Inferior parietal cortex (tissue), 1 donor: ENCODE results near the gene TMPRSS6.
A peak's percentile ranks its signal among the peaks of the same experiment; 100 is the strongest.

Experiments used
- DNase-seq: peaks from one replicate; pipeline ENCODE4 v3.0.0-alpha.2; 2016; ENCODE audit errors: extremely low spot score

The TMPRSS6 gene

DNA sequence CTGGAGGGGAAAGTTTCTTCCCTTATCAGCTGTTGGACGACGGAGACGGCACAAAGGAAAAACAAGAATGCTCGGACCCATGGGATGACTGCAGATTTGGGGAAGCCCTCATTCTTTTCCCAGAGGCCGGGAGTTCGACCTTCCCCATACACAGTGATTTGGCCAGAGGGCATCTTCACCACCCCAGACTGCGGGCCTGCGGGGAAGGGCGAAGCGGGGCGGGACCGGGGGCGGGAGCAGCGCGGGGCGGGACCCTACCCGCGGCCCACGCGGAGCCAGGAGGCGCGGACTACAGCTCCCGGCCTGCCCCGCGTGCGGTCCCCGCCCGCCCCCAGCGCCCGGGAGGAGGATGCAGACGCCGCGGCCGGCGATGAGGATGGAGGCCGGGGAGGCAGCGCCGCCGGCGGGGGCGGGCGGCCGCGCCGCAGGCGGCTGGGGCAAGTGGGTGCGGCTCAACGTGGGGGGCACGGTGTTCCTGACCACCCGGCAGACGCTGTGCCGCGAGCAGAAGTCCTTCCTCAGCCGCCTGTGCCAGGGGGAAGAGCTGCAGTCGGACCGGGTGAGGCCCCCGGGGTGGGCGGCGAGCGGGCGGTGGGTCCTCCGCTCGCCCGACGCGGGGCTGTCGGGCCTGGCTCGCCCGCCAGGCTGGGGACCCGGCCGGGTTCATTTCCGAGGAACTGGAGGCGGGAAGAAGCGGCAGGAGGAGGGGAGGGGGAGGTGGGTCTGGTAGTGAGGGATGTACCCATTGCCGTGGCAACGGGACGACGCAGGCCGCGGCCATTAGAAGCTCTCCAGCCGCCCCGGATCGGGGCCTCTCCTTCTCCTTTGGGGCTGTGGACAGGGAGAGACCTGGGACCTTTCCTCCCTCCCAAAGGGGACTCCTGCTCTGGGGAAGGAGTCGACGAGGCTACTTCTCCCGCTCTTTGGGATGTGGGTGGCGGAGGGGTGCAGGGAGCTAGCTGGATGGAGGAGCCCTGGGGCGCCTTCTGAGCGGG is 57.8 kb downstream of the TMPRSS6 start, which contains the start of gene KCTD17:
Gene KCTD17, plus strand, starts transcription at position 352 of the 995 bp plus-strand sequence. Its CDS starts 19 bp downstream, at position 371.
- DNase-seq, result peak; percentile 62

DNA sequence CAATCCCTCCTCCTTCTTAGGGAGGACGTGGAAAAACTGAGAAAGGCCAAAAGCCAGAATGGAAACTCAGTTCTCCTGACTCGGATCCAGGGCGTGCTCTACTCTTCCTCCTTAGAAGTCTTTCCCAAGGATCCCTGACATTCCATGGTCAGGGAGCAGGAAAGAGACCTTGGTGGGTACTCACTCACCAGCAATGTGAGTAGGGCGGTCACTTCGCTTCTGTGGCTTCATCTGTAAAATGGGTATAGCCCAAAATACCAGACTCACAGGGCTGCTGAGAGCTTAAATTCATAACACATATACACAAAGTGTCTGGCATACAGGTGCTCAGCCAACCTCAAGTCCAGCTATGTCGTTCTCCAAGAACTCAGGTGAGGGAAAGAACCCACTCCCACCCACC is 58.6 kb downstream of the TMPRSS6 start:
- DNase-seq, result no peak

DNA sequence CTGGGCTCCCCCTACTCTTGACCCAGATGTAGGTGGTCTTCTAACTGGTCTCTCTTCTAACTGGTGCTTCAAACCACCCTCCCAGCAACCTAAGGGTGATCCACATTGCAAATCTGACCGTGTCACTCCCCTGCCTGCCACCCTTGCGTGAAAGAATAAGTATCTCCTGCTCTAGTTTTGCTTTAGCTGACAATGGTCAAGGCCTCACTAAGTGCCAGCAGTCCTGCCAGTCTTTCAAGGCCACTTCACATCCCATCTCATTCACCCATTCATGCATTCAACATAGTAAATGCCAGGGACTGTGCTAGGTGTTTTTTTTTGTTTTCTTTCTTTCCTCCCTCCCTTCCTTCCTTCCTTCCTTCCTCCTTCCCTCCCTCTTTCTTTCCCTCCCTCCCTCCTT is 60.3 kb downstream of the TMPRSS6 start:
- DNase-seq, result no peak

DNA sequence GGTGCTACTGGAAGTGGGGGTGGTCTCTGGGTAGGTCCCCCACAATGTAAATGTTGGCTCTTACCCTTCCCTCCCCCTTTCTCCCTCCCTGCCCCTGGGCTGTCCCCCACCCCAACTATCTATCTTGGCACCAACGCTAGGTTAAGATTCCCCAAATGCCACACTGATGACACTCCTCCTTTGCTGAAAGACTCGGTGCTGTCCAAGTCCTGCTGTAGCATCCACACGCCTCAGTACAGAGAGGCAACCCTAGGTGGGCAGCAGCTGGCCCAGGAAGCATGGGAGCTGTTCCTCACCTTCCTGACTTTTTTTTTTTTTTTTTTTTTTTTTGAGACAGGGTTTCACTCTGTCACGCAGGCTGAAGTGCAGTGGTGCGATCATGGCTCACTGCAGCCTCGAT is 61.4 kb downstream of the TMPRSS6 start:
- DNase-seq, result no peak

DNA sequence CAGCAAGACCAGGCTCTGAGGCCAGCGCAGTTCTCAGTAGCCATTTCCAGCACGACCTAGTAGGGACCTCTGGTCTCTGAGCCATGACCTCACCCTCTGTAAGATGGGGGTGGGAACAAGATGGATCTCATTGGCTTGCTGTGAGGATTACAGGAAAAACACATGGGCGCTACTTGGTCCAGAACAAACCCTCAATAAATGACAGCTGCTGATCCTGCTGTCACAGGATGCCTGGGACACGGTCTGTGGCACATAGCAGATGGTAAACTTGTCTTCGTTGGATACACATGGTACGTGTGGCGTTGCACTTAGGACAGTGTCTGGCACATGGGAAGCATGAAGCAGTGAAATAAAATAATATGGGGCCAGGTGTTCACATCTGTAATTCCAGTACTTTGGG is 62.5 kb downstream of the TMPRSS6 start:
- no peak for DNase-seq

DNA sequence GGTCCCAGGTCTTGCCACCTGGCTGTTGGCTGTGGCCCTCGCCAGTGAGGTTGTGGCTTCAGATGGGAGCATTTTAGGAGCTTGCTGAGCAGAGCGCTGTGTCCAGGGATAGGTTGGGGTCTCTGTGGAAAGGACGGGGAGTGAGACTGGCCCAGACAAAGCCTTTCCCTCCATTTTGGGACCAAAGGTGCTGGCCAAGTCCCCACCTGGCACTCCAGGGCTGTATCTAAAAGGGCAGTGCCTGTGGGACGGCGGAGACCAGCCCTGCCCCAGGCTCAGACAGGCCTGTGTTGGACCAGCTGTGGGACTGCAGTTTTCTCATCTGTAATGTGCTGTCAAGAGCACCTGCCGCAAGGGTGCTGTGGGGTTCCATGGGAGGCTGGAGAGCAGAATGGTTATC is 62.9 kb downstream of the TMPRSS6 start:
- DNase-seq, result no peak

DNA sequence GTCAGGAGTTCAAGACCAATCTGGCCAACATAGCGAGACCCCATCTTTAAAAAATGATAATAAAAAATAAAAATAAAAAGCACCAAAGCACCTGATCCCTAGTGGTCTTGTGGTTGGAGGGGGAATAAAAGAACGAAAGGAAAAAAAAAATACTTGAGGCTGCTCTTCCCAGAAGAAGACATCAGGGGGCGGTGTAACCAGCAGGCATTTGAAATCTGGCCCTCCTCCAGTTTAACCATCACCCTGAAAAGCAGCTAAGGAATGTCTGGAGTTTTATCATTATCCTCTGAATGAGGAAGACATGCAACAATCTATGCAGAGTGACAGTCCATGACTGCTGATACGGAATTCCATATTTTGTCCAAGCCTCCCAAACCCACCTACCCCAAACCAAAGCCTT is 63.6 kb downstream of the TMPRSS6 start:
- DNase-seq, result no peak

DNA sequence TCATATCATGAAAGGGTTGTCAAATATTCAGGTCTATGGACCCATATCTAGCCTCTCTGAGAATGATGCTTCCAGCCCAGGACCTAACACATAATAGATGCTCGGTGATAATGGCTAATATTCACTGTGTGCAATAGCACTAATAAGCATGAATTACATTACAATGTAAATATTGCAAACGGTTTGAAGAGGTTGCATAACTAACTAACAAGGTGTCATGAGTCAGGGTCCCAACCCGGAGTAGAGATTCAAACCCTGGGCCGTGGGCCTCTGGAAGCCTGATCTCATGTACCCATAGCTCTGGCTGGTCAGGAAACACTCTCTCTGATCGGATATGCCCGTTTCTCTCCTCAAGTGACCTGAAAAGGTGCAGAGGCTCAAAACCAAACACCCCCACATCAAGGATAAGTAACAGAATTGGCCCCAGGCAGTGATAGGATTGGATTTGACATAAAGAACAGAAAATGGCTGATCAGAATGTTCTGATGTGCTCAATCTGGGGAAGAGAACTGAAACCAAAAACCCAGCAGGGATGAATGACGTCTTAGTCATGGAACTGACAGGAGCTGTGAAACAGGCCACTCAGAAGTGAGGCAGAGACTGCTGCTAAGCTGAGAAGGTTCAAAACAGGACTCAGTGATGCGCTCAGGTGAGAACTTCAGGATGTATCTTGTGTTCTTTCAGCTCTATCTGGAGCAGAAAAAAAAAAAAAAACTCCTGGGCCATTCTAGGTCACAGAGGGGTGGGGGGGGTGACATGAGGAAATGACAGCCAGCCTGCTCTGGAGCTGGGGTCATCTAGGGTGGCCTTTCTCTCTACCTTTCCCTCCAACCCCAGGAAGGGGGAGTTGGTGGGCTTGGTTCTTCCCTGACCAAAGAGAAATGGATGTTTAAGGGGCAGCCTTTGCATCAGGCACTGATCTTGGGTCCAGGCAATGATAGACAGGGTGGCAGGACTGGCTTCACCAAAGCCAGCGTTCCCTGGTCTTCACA is 64.6 kb downstream of the TMPRSS6 start:
- no peak for DNase-seq

DNA sequence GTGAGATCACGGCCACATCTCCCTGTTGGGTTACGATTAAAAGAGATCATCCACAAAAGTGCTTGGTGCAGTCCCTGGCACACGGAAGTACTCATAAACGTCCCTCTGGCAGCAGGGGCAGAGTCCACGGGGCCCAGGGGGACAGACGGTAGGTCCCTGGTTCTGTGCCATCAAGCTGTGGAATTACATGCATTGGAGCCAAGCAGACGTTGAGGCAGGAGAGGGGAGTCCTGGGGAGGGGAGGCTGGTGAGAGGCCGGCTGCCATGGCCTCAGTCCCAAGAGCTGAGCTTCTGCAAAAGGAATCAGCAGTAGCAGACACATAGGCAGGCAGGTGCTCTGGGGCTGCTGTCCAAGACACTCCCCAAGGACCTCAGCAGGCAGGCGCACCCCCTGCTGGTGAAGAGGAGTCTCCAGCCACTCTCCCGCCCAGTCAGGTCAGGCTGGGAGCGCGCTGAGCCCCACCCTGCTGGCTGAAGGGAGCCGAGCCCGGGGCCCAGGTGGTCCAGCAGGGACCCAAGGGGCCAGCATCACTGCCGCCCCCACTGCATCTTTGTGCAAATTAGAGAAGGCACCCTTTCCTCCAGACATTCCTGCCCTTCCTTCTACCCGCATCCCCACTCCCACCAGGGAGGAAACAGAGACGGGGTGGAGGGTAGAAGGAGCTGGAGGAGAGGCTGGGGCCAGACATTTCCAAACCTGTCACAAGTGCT is 65.5 kb downstream of the TMPRSS6 start:
- DNase-seq, result no peak

DNA sequence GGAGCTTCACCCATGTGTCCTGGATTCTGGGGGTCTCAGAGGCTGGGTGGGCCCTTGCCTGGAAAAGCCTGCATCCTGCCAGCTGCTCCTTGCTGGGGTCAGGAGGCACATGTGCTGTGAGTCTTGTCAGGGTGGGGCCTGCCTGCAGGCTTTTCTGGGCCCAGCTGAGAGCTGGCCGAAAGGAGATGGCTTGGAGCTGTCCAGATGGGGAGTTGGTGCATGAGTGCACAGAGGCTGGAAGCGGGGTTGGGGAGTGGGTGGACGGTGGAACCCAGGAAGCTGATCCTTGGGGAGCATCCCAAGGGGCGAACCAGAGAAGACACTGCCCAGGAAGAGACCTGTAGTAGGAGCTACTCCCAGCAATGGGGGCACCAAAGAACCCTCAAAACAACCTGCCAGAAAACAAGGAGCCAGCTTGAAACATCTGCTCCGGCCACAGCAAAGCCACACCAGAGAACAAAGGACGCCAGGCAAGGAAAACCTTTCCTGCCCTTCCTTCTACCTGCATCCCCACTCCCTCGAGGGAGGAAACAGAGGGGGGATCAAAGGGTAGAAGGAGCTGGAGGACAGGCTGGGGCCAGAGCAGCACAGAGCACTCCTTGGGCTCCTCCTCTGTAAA is 66.2 kb downstream of the TMPRSS6 start:
- DNase-seq, result no peak

DNA sequence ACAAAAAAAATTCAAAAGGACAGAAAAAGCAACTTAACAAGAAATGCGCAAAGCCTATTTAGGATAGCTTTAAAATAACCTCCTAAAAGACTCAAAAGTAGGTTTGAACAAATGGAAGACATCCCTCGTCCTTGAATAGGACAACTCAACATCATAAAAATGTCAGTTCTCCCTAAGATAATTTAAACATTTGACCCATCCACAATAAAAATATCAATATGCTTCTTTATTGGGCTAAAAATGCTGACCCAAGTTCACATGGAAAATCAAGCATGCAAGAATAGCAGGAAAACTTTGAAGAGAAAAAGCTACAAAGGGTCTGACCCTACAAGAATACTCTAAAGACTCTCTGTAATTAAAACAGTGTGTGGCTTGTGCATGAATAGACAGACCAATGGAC is 70.0 kb downstream of the TMPRSS6 start:
- DNase-seq, result no peak

DNA sequence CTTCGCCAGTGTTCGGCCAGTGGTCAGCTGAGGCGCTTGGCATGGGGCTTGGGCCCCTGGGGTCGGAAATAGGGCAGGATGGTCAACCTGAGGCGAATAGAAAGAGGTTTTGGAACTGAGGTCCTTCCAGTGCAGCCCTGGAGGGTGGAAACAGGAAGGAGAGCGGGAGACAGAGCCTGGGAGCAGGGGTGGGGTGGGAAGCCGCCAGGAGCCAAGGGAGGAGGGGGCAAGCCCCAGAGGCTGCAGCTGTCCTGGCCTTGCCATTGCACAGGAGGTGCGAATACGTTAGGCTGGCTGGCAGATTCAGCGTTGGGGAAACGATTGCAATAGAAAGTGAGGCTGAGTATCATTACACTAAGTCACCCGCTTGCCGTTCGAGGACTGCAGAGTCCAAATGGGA is 71.8 kb downstream of the TMPRSS6 start:
- no peak for DNase-seq

DNA sequence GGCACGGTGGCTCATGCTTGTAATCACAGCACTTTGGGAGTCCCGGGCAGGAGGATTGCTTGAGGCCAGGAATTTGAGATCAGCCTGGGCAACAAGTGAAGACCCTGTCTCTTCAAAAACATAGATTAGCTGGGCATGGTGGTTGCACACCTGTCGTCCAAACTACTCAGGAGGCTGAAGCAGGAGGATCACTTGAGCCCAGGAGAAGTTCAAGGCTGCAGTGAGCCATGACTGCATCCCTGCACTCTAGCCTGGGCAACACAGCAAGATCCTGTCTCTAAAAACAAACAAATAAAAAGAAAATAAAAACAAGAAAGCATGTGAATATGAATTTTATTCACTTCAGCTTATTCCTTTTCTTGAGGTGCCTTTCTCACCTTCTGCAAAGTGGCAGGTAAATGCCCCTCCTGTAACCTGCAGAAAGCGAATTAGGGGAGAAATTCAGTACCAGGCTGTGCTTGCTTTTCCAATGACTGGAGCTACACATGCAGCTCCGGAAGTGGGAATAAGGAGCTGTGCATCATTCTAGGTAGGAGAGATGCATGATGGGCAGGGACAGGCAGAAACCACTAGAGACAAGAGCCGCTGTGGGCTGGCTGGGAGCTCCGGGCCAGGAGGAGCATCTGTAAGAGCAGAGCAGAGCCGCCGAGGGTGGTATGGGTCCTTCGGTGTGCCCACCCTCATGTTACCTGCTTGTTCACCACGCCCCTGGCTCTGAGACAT is 72.7 kb downstream of the TMPRSS6 start:
- no peak for DNase-seq

DNA sequence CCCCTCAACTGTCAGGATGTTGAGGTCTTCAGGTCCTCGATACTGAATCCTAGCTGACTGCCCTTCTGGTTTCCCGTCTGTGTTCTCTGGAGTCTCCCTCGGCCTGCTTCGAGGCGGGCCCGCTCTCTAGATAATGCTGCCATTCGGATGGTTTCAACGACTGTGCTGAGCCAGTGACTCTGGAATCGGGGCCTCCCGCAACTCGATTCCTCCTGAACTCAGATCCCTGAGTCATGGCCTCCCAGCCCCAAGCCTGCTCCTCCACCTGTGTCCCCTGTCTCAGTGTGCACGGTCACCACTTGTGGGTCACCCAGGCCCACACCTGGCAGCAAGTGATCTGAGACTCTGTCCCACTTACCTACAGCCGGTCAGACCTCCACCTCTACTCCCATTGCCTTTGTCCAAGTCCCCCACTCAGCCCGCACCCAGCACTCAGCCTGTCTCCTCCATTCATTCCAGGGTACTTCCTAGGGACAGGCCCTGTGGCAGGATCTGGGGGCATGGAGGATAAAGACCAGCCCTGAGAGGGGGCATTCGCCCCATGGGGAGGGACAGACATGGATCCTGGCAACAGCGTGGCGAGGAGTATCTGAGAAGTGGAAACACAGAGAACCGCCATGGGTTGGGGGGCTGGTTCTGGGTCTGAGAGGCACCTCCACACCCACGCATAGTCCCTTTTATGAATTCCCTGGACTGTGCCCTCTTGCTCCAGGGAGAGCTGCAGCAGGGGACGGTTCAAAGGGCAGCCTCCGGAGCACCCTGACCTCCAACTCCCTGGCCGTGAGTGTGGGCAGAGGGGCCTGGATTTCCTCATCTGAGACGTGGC is 75.7 kb downstream of the TMPRSS6 start:
- DNase-seq, result no peak

DNA sequence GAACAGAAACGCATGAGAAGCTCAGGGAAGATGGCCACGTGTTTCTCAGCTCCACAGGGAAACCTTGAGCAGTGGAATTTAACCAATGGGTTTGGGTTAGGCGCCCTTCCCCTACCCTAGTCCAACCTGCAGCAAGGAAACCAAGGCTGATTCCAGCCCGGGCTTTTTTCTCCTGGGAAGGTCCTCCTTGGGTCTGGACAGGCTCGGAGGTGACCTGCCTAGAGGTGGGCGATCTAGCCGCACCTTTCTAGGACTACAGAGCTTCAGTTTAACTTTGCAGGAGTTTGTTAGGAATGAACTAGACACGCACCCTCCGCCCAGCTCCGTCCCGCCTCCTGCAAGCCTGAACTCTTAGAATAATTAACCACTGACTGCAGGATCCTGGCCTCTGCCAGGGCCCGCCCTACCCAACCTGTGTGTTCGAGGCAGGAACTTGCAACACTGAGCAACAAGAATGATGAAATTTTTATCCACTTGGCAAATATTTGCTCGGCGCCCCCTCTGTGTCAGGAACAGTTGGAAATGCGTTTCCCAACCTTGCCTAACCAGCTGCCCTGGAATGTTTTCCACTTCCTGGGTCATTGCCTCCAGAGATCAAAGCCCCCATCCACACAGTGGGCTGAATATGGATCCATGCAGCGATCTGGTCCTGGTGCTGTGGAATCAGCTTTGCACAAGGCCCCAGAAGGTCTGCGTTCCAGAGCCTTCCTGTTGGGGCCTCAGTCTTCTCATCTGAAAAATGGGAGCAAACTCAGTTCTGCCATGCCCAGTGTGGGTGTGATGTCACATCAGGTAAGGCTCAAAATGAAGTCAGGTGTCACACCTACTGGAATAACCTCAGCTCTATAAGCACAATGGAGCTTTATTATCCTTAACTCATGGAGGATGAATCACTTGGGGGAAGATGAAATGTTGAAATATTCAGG is 76.7 kb downstream of the TMPRSS6 start:
- no peak for DNase-seq

DNA sequence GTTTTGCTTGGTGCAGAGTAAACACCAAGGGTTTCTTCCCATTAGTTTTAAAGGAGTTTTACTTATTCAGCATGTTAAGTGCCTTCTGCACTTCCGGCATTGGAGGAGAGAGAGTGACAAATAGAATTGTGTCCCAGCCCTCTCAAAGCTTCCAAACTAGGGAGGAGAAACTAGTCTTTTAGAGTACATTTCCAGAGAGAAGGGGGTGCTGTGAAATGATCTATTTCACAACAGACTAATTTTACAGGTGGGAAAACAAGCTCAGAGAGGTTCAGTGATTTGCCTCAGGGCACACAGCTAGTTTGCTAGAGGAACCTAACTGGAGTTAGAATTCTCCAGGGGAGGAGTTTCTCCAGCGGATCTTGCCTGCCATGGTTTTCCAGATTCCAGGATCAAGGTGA is 77.4 kb downstream of the TMPRSS6 start:
- no peak for DNase-seq

DNA sequence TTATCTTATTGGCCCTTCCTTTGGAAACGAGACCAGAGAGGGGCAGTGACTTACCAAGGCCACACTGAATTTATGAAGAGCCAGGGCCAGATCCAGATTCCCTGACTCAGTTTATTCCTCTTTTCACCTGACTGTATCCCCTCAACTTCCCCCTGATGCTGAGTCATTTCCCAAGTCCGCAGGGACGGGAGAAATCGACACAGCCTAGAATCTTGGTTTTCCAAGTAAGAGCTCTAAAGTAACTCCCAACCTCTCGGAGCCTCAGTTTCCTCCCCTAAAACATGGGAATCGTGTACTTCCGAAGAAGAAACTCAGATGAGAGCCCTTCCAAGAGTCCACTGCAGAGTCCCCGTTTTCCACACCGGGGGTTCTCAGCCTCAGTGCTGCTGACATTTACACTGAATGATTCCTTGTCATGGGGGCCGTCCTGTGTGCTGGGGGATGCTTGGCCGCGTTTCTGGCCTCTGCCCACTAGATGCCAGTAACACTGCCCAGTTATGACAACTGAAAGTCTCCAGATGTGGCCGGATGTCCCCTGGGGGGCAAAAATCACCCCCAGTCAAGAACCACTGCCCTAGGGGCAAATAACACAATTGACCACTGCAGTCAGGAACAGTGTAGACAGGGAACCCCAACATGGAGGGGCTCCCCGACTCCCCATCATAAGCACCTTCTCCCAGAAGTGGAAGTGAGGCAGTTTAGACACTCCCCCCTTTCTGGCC is 78.8 kb downstream of the TMPRSS6 start:
- no peak for DNase-seq
